ENCODE measurements around the gene POP4.
A peak's percentile ranks its signal among the peaks of the same experiment; 100 is the strongest.

POP4 gene

DNA sequence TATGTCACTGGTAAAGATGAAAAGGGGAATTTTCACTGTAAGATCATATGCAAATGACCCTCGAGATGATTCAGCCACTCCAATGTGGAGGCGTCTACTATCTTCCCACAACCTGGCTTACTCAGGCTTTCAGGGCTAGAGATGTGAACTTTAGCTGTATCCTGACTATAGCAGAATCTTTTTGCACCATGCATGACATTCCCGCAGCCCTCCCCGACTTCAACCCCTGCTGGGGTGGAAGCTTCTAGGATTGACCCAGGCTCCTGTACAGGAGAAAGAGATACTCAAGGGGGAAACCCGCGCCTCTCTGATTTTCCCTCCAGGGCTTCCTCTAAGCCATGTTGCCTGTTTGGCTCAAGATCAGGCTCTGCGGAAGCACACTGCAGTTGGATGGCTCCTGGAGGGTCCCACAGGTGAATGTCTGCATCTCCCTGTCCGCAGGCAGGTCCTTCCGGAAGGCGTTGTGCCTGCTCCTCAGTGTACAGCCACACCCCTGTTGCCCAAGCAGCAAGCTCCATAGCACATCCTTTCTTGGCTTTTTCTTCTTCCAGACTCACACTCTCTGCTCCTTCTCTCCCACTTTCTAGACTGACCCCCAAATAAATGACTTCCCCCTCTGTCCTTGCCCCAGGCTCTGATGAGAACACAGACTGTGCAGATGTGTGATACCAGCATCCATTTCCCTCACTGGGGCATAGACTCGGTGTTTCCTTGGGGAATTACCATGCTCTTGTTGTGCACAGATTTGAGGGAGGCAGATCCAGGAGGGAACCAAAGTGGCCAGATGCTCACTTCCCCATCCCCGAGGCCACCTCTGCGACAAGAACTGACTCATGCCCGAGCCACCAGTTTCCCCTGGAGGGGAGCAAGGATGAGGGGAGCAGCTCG is 29.1 kb upstream of the POP4 start:
- no peak for DNase-seq (ENCODE audit: low read depth, low spot score)

DNA sequence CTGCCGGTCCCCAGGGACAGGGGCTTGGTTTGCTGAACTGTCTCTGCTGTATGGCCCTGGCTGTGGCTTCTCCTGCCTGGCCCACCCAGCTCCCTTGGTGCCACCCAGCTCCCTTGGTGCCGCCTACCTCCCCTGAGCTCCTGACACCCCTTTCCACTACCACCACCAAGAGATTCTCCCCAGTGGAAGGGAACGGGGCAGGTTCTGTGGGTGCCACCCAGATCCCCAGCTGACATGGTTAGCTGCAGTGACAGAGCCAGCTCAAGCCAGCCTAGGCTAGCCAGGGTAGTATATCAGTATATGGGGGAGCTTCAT is 28.5 kb upstream of the POP4 start:
- no peak for DNase-seq (ENCODE audit: low read depth, low spot score)

DNA sequence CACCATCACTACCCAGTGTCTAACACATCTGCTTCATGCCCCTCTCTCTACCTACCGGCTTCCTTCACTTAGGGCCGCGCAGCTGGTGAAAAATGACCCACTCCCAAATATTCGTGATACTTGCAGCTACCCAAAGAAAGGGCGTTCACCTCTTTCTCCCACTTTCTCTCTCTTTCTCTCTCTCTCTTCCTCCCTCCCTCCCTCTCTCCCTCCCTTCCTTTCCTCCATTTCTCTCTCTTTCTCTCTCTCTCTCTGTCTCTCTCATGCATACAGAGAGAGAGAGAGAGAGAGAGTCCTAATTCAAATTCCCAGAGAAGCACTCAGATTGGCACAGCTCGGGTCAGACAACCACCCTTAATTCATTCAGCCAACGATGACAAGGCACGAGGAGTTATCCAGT is 27.7 kb upstream of the POP4 start:
- DNase-seq (ENCODE audit: low read depth, low spot score), result no peak

DNA sequence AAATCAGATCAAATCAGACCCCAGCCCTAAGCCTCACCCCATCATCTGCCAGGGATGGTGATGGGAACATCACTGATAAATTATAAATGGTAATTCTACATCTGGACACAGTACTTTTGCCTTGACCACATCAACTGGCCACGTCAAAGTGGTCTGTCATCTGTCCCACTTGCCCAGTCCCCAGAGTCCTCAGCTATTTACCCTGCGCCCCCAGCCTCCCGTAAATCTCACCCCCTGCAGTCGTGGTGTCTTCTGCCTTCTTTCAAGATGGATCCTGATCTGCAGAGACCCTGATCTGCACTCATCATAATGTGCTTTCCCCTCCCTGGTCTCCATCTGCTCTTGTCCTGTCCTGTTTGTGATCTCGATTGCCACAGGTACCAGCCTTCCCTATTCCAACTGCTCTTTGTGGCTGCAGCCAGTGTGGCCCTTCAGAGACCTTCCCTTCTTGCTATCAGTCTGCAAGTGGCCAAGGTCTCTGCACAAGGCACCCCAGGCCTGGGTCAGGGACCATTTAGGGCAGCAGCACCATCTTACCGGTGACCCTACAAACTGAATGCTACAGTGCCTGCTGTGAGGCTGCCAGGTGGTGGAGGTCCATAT is 26.7 kb upstream of the POP4 start:
- no peak for DNase-seq (ENCODE audit: low read depth, low spot score)

DNA sequence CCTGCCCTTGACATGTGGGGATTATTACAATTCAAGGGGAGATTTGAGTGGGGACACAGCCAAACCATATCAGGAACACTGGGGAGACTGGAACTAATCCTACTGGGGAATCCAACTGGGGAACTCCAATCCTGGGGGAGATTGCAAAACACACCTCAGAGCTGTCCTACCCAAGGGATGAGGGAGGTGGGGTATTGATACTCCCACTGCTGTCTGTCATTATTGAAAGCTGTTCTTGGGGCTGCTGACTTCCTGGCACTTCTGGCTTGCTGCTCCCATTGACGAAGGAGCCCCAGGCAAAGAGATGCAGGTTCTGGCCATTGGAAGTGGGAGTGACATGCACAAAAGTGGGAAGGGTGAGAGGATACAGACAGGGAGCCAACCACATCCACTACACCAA is 24.7 kb upstream of the POP4 start:
- DNase-seq (ENCODE audit: low read depth, low spot score), result no peak

DNA sequence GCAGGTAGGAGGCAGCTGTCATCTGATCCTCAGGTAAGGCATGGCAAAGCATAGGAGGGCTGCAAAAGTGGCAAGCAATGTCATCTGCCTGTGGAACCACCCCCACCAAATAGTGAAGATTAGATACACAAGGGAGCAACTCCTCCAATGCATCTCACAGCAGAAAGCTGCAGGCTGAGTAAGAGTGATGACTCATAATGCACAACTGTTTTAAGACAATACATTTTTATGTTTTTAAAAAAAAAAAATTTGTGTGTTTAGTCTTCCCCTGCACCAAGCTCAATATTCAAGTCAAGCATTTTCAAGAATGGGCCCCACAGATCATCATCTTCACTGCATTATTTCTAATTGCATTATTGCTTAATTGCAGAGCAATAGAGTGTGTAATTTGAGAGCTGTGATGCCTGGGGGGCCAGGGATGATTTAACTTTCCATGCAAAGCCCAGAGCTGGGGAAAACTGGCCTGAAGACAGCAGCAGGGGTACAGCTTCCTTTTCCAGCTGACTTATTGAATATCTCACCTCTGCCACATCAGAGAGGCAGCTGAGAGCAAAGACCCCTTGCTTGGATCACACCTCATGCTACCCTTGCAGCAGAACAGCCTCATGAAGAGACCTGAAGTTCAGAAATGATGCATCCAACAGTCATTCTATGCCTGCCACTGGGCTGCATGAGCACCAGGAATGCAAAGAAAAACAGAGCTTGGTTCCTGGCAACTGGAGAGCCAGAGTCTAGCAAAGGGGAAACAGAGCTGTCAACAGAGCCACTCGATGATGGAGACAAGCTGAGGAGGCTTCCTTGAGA is 22.7 kb upstream of the POP4 start:
- DNase-seq (ENCODE audit: low read depth, low spot score), result no peak

DNA sequence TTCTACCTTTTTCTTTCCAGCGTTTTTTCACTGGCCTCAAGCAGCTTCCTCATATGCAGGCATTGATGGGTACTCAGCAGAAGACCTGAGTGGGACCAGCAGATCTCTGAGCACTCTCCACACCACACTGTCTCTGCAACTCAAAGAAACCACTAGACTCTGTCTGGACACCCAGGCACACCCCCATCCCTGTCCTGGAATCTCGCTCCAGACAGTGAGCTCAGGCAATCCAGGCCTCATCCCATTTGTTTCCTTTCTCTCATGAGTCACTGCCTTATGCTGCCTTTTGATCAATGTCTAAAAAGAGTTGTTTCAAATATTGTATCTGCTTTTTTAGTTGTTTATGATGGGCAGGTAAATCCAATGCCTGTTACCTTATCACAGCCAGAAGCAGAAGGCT is 19.7 kb upstream of the POP4 start:
- no peak for DNase-seq (ENCODE audit: low read depth, low spot score)

DNA sequence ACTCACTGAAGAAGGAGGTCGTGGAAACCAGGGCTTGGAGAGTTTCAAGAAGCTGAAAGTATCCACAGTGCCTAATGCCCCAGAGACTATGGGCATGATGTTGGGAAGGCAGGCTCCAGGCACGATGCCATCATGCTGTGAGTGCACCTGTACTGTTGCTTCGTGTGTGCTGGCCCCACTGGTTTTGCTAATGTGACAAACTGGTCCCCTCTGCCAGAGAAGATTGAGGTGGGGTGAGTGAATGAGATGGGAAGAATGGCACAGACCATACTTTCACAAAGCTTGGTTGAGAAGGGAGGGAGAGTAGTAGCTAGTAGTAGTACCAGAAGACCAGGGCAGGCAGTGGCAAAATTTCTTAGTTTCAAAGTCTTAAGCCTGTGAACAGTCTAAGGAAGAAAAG is 19.0 kb upstream of the POP4 start:
- no peak for DNase-seq (ENCODE audit: low read depth, low spot score)

DNA sequence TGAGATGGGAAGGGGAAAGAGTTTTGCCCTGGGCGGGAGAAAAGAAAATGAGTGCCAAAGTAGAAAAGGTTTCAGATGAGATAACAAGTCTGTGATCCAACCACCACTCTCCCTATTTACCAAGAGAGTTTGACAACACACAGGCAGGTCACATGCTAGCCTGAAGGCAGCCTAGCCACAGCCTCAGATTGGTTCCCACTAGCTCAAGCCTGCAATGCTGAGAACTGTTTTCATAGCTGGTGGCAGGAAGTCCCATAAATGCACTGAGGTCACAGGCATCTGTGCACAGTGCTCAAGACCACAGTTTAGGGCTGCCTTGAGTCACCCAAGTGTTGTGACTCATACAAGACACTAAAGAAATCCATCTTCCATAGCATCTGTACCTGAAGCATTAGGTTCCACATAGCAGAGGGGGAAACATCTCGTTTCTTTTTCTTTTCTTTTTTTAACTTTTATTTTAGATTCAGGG is 18.5 kb upstream of the POP4 start:
- DNase-seq (ENCODE audit: low read depth, low spot score), result peak; percentile 34

DNA sequence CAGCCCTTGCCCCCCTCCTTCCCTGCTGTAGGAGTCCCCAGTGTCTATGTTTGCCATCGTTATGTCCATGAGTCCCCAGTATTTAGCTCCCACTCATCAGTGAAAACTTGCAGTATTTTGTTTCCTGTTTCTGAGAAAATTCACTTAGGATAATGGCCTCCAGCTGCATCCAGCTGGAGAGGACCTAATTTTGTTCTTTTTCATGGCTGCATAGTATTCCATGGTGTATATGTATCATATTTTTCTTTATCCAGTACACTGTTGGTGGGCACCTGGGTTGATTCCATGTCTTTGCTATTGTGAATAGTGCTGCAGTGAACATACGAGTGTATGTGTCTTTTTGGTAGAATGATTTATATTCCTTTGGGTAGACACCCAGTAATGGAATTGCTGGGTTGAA is 18.0 kb upstream of the POP4 start:
- DNase-seq (ENCODE audit: low read depth, low spot score), result no peak

DNA sequence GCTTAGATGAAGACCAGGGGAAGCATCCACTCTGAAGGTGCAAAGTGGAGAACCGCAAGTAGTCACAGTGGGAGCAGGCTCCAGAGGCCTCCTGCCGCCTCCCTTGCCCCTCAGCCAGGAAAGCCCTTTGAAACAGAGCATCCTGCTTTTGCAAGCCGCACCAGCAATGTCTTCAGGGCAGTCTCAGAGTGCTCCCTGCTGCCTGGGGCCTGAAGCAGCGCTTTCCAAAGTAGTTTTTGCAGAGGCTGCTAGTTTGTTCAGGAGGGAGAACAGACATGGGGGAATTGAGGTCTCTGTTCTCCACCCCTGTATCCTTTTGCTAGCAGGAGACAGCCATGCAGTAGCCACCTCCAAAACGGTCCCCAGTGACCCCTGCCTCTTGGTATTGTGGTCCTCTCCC is 15.8 kb upstream of the POP4 start:
- no peak for DNase-seq (ENCODE audit: low read depth, low spot score)

DNA sequence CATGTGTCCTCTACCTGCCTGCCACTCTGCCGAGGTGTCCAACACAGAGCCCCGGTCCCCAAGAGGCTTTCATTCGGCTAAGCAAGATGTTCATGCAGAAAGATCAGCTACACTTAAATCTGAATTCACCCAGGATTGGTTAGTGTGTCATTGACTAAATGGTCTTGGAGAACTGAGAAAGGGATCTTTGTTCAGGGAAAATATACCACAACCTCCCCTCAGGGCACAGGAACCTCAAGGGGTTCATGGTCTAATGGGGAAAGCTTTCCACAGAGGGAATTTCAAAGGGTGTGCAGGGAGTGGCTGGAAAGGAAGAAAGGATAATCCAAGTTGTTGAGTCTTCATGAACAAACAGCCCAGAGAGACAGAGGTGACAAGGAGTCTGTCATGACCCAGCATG is 14.4 kb upstream of the POP4 start:
- no peak for DNase-seq (ENCODE audit: low read depth, low spot score)

DNA sequence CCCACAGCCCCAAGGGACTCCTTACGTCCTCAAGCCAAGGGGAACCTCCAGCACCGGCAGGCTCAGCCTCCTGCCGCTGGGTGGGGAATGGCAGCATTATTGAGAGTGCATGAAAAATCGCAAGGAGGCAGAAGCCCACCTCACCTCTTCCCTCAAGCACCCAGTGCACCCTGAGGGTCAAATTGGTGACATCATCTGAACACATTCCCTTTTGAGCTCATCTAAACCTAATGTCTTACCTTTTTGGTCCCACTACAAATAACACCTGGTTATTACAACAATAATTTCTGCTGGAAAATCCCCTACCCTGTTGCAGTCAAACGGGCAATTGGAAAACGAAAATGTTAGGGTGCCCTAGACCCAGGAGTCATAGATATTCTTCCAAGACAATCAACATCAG is 12.2 kb upstream of the POP4 start:
- DNase-seq (ENCODE audit: low read depth, low spot score), result no peak

DNA sequence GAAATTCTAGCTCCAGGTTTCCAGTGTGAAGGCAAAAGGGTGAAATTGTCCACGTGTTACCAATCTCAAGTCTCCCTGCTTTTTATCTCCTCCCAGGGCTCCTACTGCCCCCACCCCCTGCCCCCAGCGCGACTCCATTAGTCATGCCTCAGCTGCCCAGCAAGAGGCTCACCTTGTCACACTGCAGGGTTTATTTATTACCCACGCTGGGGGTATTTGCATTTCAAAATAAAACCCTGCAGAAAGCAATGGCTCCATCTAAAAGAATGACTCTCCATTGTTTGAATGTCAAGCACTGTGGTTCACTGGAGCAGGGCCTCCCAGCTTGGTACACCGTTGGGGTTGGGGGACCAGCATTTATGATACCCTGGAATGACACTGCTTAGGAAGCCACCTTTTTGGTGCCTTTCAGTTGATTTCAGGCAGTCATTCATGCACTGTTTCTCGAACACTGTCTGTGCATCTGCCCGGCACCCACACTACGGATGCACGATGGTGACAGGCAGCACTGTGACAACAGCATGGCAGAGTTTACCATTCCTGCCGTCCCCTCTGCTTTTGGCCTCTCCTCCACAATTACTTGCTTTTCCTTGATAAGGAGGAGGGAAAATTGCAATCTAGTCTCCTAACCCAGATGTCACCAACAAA is 9.9 kb upstream of the POP4 start:
- no peak for DNase-seq (ENCODE audit: low read depth, low spot score)

DNA sequence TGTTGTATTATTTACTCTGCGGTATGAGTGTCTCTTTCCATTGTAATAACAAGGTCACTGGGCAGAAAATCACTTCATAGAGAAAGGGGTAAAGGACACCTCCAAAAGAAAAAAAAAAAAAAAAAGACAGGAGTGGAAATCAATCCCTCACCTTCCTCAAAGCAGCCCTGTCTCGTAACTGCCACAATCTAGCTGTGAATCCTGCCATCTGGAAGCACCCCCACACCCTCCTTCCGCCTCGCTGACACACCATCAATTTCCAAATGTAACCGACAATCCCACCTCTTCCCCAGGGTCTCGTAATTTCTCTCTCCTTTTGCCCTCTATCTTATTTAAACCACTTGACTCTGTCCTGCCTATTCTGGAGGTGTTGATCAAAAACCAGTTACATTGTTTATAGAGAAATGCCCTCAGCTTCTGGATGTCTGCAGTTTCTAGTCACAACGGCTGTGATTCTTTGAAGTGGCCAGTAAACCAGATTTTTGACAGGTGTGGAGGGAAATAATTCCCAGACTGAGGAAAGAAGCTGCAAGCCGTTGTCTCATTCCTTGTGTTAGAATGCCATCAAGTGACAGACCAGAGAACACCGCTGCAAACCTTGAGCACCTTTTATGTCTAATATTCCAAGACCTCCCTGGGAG is 9.1 kb upstream of the POP4 start:
- DNase-seq (ENCODE audit: low read depth, low spot score), result no peak

DNA sequence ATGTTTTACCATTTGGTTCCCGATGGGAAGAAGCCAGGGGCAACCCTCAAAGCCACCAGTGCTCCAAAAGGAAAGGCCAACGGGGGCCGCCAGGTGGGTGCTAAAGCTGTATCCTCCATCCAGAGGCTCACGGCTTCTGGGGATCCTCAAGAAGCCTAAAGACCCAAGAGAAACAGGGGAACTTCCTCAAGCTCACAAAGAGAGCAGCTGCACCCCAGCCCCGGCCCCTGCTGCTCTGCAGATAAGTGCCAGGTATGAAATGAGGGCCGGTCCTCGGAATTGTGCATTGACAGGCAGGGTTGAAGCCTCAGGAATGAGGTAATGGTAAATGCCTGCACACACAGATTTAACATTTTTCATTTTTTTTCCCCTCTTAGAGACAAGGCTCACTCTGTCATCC is 8.0 kb upstream of the POP4 start:
- no peak for DNase-seq (ENCODE audit: low read depth, low spot score)

DNA sequence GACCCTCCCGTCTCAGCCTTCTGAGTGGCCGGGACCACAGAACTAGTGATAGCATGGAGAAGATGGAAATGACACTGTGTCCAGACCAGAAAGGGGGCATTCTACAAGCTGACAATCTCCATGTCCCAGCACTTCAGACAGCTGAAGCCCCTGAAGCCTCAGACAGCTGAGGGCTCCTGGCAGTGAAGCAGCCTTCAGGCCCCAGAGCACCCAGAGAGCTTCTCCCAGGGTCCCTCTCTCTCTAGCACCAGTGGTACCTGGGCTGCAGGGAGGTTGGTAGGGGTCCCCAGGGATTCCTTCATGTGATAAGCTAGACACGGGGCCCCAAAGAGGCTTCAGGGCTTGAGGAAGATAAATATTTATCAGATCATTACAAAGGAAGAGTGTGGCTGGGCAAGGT is 7.6 kb upstream of the POP4 start:
- DNase-seq (ENCODE audit: low read depth, low spot score), result no peak

DNA sequence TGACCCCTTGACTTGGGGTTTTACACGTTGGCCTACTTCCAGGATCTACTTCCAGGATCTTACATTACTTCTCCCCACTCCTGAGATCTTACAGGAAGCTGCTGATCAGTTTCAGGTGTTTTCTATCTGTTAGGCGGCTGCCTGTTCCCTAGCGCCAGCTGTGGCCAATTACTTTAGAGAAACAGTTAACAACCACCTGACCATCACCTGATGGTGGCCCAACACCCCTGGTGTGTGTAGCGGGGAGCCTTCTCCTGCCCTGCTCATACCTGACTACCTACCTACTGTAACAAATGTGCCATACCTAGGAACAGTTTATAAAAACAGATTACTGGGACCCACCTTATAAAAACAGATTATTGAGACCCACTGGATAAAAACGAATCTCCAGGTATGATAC is 2.8 kb upstream of the POP4 start:
- no peak for DNase-seq (ENCODE audit: low read depth, low spot score)

DNA sequence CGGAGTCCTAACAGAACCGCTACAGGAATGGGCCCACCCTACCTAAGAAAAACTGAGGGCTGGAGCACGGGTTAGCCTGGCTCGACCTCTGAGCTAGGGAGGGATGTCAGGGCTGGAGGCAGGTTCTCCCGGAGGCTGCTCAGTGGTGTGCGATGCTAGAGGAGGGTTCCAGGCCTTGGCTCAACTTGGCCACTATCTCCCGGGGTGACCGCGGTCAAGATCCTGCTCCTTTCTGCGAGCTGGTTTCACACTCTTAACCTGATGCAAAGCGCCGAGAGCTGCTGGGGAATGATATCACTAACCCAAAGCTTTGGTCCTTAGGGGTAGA is 301 bp downstream of the POP4 start:
- no peak for DNase-seq (ENCODE audit: low read depth, low spot score)

DNA sequence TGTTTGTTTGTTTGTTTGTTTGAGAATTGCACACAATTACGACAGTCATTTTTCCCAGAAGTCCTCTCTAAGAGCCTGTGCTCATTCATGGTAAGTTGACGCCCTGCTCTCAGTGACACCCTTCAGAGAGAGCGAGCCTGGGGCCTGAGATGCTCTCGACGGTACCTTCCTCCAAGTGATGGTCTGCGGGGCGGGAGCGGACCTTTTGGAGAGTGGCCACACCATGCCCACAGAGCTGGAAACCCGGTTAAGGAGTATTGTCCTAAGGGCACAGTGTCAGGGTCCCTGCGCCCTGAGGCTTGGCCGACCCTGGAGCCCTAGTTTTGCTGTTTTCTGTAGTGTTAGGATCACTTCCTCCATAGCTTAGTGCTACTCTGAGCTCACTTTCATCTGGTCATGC is 3.6 kb downstream of the POP4 start:
- DNase-seq (ENCODE audit: low read depth, low spot score), result no peak

DNA sequence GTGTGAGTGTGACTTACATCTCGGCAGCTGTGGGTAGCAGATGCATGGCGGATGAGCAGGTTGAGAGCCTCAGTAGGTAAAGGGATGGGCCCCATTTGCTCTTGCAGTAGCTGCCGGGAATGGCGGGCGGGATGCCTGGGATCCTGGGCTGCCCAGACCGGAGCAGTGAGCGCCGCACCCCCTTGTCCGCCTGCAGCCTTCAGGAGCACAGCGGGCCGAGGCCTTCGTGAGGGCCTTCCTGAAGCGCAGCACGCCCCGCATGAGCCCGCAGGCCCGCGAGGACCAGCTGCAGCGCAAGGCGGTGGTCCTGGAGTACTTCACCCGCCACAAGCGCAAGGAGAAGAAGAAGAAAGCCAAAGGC is 4.1 kb downstream of the POP4 start:
- no peak for DNase-seq (ENCODE audit: low read depth, low spot score)

Measured in activated CD4-positive, CD25-positive, alpha-beta regulatory T cell treated with anti-CD3 and anti-CD28 coated beads, Interleukin-2, amount 50 U/mL, for 16 hours (primary cell).